Hepatic stellate cell (primary cell): Measurements from ENCODE around the gene KDM4E.
"Not testable (repeated sequence)": the region's sequence is repeated elsewhere in the genome, so short reads cannot be mapped to it uniquely, and the experiment has no call there.

Source experiments
- DNase-seq: peaks from one replicate; pipeline ENCODE4 v3.0.0; 2011; ENCODE audit warnings: low spot score

Gene KDM4E

DNA sequence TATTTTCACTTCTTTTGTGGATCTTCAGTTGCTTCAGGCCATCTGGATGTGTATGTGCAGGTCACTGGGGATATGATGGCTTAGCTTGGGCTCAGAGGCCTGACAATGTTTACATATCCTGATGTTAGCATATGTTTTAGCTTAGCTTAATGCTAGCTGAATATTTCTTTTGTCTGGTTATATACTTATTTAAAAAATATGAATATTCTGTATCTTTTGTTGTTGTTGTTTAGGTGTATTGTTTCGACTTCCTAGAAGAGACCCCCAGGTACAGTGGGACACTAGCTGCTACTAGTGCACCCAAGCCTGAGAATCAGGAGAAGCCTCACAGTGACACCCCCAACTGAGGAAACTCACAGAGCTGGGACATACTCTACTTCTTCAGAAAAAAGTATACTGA, at the start of gene KDM4E:
Gene KDM4E, plus strand, starts transcription at position 301 of the 400 bp plus-strand sequence. CDS start 300 bp downstream, outside the sequence.
- no peak for DNase-seq

GRCh38 chr11:94975599-94975998, 49.5 kb upstream of the KDM4E start:
- no peak for DNase-seq

DNA sequence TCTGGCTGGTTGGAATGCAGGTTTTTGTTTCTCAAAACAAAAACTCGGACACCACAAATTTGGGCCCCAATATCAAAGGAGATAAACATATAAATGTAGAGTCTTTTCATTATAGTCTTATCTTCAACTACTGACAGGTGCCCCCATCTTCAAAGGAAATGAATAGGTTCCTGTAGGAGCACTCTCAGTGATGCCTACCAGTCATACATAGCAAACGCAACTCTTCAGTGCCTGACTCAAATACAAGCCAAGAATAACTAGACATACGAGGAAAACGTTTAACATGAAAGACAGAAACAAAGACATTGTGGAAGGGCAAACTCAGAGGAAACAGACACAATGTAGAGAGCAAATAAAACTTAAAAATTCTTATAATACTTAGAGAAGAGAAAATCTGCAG, 37.7 kb upstream of the KDM4E start:
- no peak for DNase-seq

DNA sequence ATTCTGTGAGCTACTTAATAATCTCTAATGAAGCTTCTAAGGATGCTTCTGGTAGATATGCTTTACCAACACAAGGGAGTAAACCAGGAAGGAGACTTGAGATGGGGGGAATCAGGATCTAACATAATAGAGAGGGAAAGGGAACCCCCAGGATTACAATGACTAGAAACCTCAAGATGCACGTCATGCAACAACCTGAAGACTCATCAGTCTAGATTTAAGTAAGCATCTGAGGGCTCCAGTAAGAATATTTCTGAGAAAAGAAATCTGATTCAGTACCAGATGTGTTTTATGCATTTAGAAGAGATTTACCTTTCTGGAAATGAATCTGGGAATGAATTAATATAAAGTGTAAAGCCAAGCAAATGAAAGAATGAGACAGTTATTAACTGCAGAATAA, 36.3 kb upstream of the KDM4E start:
- no peak for DNase-seq

- no peak for DNase-seq
Observed at GRCh38 chr11:94993400-94993943, 31.6 kb upstream of the KDM4E start.

DNA sequence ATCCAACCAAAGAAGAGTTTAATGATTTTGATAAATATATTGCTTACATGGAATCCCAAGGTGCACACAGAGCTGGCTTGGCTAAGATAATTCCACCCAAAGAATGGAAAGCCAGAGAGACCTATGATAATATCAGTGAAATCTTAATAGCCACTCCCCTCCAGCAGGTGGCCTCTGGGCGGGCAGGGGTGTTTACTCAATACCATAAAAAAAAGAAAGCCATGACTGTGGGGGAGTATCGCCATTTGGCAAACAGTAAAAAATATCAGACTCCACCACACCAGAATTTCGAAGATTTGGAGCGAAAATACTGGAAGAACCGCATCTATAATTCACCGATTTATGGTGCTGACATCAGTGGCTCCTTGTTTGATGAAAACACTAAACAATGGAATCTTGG, 27.6 kb upstream of the KDM4E start:
- DNase-seq, result no peak

DNA sequence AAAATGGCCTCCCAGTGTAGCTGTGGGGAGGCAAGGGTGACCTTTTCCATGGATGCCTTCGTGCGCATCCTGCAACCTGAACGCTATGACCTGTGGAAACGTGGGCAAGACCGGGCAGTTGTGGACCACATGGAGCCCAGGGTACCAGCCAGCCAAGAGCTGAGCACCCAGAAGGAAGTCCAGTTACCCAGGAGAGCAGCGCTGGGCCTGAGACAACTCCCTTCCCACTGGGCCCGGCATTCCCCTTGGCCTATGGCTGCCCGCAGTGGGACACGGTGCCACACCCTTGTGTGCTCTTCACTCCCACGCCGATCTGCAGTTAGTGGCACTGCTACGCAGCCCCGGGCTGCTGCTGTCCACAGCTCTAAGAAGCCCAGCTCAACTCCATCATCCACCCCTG, 26.8 kb upstream of the KDM4E start:
- no peak for DNase-seq

DNA sequence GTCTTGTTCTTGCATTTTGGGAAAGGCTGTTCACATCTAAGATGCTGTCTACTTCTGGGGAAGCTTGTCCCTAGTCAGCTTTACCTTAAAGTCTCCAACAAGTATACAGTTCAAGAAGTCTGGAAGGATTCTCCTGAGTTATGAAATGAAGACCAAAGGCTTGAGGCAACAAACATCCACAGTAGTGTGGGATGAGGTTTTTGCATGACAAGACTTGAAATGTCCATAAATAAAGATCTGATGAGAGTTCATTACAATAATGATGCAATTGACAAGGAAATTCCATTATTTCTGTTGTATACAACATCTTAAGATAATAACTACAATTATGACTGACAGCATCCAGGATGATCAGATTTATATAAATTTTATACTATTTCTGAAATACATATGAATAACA, 21.3 kb upstream of the KDM4E start:
- no peak for DNase-seq

- no peak for DNase-seq
Observed at GRCh38 chr11:95005642-95006041, 19.4 kb upstream of the KDM4E start.

DNA sequence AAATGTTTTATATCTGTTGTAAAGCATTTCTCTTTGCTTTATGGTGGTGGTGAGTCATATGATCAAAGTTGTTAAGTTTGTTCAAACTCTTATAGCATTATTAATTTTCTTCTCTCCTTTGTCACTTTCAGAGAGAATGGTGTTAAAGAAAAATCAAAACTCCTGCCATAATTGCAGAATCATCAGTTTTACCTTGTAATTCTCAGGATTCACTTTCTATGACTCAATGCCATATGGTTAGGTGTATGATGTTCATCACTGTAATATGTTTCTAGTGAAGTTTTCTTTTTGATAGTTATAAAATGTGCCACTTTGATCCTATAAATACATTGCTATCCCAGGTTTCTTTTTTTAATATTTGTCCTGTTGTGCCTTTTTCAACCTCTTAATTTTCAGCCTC, 13.7 kb upstream of the KDM4E start:
- DNase-seq, result no peak

- DNase-seq, result no peak
Observed at GRCh38 chr11:95014184-95014821, 10.8 kb upstream of the KDM4E start.

- DNase-seq, result no peak
Observed at GRCh38 chr11:95016139-95016538, 8.9 kb upstream of the KDM4E start.

DNA sequence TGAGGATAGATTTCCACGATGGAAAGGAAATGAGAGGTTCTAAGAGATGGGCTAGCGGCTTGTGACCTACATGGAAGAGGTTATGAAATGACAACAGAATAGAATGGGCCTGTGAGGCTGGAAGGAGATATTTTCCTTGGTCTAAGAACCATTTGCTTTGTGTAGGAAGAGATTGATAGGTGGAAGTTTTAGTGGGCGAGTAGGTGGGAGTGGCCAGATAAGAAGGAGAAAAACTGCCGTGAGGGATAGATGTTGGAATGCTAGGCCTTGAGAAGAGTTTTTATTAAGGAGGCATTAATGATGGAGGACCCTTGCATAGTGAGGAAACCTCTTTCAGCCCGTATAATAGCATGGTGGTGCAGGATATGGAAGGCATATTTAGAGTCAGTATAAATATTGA, 3.6 kb upstream of the KDM4E start:
- DNase-seq, result not testable (repeated sequence)

GRCh38 chr11:95025594-95025993, 536 bp downstream of the KDM4E start:
- DNase-seq, result not testable (repeated sequence)

GRCh38 chr11:95028357-95028756, 3.3 kb downstream of the KDM4E start:
- no peak for DNase-seq

DNA sequence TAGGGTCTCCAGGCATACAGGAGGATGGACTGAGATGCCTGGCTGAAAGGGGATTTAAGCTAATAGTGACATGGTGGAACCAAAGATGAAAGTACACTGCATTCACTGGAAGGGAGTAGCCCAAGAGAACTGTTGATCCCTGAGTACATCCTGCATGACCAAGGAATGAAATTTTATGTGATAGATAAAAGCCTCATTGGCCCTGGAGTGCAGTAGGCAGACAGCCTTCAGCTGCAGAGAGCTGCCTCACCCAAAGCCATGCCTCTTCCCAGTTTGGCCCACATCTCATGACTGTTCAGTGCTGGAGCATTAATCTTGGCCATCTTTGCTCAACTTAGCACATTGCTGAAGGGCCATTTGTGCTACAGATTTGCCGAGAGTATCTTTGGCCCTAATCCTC, 8.0 kb downstream of the KDM4E start:
- no peak for DNase-seq

- DNase-seq, result no peak
Observed at GRCh38 chr11:95035316-95035715, 10.3 kb downstream of the KDM4E start.

- not testable (repeated sequence) for DNase-seq
Observed at GRCh38 chr11:95037356-95038035, 12.4 kb downstream of the KDM4E start.

DNA sequence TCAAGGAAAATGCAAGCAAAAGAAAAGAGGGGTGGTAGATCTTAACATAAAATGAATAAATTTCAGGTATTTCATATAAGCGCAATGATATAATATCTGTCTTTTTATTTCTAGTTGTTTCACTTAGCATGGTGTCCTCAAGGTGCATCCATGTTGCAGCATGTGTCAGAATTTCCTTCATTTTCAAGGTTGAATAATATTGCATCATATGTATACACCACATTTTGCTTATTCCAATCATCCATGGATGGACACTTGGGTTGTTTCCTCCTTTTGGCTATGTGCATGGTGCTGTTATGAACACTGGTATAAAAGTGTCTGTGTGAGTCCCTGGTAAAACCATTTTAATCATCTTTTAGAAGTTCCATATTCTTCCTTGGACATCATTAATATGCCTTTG, 17.2 kb downstream of the KDM4E start:
- no peak for DNase-seq

DNA sequence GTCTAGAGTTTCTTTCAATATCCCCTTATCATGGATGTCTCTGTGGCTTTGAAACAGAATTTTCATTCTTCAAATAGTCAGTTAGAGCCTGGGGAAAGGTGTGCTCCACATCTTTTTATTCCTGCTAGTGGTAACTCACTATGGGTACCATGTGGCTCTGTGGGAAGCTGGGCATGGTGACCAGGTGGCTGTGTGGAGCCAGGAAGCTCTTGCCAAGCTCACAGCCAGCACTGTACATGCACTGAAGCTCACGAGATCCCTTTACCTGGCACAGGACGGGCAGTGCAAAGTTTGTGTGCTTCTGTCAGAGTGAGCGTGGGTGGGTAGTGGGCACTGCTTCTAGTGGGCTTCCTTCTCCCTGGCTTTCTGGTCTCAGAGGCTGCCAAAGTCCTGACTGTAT, 17.8 kb downstream of the KDM4E start:
- DNase-seq, result no peak

GRCh38 chr11:95044010-95044409, 19.0 kb downstream of the KDM4E start:
- DNase-seq, result no peak

GRCh38 chr11:95045812-95046211, 20.8 kb downstream of the KDM4E start:
- no peak for DNase-seq

GRCh38 chr11:95049122-95049521, 24.1 kb downstream of the KDM4E start, which contains the start of gene KDM4F:
TSS of gene KDM4F (plus strand) at chr11:95049422.
- DNase-seq, result not testable (repeated sequence)
